GM18861 (cell line): Measurements from ENCODE around the gene ARHGAP24.
A peak's percentile ranks its signal among the peaks of the same experiment; 100 is the strongest.

ENCODE experiments used
- ATAC-seq: cut with Tn5 transposase; IDR thresholded peaks from one replicate; pipeline ENCODE4 v1.9.1; 2021; ENCODE audit not compliant: unreplicated experiment

The ARHGAP24 gene

DNA sequence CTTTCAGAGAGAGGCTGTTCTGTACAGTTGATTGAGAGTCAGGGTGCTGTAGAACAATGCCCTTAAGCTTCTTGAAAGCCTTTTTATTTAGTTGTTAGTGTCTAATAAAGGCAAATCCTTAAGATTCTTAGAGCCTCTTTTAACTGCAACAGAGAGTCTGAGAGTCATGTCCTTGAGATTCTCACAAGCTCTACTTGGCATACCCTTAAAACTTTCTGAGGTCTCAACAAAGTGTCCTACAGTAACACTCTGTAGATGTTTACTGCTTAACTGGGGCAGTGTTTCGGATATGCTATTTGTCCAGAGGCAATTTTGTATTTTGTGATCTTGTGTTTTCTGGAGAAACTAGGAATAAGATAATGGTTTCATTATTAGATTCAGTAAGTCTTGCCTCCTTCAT is 209.7 kb downstream of the ARHGAP24 start:
- ATAC-seq: no peak

DNA sequence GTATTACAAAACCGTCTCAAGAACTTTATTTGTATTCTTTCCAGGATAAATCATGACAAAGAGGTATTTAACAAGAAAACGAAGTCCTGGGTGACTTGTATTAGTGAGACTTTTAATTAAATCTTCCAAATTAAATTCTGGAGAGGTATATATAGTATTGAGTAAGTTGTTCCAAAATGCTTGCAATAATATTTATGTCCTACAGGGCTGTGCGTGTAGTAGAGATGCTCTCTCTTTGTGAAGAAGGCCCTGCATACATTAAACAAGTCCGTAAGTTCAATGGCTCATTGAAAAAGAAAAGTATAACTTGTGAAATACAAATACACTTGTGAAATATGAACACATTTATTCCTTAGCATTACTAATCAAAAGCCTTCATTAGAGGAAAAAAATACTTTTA is 211.4 kb downstream of the ARHGAP24 start:
- no peak for ATAC-seq

DNA sequence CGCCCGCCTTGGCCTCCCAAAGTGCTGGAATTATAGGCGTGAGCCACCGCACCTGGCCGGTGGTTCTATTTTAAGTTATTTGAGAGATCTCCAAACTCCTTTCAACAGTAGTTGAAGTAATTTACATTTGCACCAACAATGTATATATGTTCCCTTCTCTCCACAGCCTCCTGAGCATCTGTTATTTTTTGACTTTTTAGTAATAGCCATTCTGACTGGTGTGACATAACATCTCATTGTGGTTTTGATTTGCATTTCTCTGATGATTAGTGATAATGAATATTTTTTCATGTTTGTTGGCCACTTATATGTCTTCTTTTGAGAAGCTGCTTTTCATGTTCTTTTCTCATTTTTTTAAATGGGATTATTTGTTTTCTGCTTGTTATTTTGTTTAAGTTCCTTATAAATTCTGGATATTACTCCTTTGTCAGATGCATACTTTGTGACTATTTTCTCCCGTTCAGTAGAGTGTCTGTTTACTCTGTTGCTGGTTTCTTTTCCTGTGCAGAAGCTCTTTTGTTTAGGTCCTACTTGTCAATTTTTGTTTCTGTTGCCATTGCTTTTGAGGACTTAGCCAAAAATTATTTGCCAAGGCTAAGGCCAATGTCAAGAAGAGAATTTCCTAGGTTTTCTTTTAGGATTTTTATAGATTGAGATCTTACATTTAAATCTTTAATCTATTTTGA is 213.2 kb downstream of the ARHGAP24 start:
- no peak for ATAC-seq

DNA sequence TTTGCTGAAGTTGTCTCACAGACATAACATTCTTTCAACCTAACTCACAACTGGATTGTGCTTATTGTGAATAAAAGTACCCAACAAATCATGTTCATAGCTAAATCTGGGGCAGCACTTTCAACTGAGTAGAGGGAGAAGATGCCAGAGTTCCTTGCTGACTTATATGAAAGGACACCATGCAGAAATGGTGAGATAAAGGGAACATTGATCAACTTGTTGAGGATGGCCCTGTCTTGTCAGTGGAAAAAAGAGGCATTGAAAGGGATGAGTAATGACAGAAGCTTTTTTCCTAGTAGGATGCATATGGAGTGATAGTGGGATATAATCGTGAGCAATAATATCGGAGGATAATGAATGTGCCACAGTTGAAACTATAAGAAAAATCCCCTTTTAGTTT is 221.7 kb downstream of the ARHGAP24 start:
- ATAC-seq: no peak

DNA sequence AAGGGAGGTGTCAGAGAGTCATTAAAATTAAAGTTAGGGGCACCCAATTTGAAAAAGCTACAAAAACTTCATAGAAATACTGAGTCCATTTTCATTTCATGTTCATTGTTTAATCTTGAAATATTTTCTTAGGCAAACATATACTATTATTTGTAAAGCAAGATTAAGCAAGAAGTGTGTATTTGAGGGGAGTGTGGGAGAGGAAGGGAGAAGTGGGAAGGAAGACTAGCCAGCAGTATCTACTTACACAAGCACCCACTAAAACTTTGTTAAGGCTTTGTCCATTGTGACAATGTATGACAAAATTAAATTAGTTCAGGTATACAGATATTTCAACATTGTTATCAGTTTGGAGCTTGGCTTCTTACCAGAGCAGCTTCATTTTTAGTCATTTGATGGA is 222.9 kb downstream of the ARHGAP24 start:
- no peak for ATAC-seq

DNA sequence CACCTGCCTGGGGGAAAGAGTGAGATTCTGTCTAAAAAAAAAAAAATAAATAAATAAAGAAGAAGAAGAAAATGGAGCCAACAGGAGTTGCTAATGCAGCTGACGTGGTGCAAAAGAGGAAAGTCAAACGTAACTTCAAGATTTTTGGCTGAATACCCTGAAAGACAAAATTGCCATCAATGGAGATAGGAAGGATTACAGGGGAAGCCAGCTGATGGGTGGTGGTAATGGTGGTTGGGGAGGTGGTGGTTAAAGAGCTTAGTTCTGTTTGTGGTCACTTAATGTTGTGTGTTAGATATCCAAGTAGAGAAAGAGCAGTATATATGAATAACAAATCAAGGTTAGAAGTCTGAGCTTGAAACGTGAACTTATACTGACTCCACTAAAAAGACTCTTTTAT is 225.4 kb downstream of the ARHGAP24 start:
- no peak for ATAC-seq

DNA sequence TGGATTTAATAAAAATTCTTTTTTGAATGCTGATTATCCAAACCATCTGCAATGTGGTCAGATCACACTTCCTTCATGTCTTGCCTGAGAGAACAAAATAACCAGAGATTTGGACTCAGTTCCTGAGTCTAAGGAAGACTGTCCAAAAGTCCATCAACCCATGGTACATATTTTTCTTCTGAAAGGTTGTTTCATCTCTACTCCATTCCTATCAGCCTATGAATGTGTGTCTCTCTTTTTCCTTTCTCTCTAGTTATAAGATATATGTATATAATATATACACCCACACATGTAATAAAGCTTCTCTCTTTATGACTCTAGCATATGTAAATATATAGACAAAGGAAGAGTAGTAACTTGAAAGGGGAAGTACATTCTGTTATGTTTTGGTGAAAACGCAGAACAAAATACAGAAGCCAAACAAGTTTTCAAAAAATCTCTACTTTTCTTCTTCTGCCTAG is 226.9 kb downstream of the ARHGAP24 start:
- ATAC-seq: peak; percentile 98

DNA sequence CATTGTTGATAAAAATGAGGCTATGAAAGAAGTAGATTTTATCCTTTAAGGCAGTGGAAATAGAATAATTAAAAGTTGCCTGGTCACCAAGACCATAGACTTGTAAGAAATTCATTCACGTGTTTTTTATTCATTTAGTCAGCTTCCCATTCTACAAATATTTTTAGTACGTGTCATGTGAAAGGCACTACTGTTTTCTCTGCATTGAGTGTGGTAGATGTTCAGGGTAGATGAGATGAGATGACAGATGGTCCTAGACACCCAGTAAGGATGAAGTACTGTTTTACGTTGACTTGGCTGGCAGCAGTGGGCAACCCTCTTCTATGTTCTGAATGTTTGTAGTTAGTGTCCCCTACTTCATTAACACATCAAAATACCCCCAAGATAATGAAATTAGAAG is 228.1 kb downstream of the ARHGAP24 start:
- ATAC-seq: no peak

DNA sequence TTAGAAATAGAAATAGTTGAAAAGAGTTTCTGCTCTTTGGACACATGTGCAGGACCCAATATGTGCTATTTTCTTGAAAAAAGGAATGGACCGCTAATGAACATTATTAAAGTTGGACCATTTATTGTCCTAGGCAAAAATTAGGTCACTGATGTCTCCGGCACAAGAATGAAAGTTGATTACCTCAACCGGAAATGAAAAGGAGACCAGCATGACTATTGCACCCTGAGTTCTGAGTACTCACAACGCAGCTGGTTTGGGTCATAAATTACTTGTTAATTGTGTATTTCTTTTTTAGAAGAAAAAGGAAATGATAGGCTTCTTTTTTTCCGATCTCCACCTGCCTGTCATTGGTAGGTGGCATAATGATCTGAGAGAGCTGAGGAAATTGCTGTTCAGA is 232.7 kb downstream of the ARHGAP24 start:
- ATAC-seq: peak; percentile 81

DNA sequence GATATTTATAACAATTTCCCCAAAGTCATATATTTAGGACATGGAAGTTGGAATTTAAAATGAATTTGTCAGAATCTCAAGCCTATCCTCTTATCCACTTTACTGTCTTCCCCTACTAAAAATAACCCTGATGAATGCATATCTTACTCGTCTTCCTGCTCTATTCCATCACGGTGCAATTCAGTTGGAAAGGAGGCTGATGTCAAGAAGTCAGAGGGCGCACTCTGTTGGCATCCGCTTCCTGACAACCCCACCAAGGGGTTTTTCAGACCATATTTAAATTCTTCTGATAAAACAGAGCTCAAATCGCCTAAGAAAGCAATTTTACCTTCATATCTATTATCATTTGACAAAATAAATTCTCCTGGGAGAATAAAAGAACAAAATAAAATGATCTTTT is 233.5 kb downstream of the ARHGAP24 start:
- no peak for ATAC-seq

DNA sequence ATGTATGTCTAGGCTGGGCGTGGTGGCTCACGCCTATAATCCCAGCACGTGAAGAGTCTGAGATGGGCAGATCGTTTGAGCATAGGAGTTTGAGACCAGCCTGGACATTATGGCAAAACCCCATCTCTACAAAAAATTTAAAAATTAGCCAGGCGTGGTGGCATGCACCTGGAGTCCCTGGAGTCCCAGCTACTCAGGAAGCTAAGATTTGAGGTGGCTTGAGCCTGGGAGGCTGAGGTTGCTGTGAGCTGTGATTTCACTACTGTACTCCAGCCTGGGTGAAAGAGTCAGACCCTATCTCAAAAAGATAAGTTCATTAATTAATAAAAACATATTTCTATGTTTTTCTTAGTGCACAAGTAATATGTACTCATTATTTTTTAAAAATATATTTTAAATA is 238.1 kb downstream of the ARHGAP24 start:
- ATAC-seq: no peak

DNA sequence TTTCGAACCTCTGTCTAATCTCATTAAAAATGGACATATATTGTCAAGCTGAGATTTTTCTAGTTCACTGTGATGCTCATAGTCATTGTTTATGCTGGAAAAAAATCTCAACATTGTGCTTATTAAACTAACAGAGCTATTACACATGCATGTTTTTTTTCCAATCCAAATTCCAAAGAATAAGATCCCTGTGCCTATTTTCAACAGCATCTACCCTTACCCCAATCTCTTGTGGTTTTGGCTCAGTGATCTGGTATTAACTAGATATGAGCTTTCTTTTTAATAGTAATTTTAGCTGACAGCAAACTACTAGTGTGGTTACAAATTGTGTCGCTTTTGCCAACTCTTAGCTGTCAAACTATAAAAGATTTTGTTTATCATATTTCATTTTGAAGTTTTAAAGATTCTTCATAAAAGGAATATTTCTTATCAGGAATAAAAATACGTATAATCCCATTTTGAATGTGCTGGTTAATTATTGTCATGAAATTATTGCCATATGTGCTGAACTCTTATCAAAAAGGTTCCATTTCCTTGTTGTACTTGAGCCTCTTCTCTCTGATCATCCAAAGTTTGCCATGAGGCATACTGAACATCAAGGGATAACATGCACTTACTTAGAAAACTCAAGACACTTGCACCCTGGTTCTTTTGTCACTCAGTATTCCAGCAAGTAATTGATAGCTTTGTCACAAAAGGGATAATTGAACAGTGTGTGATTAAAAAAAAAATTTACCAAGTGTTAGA is 241.2 kb downstream of the ARHGAP24 start:
- no peak for ATAC-seq

DNA sequence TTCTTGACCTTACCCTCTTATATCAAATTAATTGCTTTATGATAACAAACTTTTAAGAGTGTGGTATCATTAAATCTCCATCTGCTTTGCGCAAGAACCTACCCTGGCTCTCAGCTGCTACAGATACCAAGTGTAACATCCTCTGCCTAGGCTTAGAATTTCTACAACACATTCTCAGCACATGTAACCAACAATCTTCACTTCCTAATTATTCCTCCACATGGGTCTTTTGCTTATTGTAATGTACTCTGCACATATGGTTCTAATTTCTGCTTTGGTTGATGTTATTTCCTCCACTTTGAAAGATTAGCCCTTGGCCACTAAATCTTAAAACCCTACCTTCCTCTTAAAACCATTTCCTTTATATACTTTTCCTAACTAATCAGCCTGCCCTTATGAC is 242.4 kb downstream of the ARHGAP24 start:
- ATAC-seq: no peak

DNA sequence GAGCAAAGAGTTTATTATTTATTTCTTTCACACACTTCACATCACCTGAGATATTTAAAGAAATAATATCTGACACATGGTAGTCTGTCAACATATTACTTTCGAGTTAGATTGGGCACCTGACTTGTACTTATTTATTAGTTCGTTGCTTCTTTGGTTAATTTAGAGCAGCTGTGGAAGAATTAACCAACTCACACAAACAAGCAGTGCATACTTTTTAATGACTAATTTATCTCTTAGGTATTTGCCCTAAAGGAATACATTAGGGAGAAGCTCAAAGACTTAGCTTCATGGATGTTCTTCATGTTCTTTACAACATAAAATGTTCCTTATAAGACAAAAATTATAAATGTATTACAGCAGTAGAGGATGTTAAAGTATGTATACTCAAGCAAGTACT is 242.9 kb downstream of the ARHGAP24 start:
- ATAC-seq: no peak

DNA sequence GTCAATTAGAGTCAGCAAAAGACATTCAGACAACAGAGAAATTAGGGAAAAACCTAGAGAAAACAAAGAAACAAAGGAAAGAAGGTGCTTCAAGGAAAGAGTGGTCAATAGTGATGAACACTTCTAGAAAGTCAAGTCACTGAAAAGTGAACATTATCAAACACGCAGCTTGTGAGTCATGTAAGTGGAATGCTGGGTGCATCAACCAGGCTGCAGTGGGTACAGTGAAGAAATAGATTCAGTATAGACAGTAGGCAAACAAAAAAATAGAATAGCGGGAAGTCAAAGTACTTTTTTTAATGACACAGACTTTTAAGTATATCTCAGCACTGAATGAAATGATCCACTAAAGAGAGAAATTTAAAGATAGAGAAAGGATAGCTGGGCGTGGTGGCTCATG is 245.8 kb downstream of the ARHGAP24 start:
- ATAC-seq: no peak

DNA sequence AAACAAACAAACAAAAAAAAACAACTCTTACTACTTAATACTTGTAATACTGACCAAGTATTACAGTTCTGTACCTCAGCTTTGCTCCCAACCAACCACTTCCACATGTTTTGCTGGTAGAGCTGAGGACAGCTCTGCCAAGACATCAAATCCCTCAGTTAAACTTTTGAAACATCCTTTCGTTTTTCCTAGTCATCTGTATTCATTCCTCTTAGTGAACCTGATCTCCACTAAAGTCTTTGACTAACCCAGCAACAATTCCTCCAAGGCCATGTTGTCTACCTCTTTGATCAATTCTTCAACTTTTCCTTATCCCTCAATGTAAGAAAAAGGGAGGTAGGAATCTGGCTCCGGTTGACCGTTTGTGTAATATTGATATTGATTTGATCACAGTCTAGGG is 247.5 kb downstream of the ARHGAP24 start:
- ATAC-seq: no peak

DNA sequence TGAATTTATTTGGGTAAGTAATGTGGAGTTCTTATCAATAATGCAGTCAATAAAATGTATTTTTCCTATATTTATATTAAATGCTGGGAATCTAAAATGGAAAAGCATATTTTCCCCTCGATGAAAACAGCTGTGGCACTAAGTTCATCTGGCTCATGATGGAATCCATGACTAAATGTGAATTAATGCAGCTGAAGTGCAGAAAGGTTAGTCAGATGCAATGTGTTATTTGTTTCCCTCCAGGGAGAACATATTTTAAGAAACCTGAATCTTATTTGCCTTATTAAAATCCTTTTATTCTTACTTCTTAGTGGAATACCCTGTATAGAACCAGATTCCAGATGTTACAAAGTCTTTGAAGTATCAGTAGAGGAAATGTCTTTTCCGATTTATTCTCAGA is 247.9 kb downstream of the ARHGAP24 start:
- no peak for ATAC-seq

DNA sequence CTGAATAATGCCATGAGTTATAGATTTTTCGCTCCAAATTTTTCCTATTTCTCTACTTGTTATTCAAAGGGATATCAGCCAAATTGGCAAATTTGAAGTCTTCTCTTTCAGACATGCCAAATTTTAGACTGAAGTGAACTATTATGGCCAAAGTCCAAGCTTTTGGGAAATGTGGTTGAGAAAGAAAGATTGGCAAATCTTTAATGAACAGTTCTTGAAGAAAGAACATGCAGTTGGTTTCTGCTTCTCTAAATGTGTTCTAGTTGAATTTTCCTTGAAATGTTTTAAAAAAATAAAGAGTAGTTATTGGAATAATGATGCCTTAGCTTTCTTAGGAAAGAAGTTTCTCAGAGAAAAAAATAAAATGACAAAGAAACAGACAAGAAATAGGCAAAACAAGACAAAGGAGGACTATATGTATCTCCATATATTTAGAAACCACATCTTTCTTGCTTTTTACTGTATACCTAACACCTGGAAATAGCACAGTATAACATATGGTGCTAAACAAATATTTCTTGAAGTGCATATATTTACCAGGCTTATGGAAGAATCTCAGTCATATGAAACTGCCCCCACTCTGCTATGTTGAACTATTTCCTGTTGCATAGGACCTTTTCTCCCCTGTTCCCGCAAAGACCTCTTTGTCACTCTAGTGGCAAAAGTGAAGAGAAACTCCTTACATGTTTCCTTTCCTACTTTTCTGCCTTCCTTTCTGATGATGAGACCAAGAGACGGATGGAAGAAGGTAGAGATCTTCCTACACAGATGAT is 250.0 kb downstream of the ARHGAP24 start:
- ATAC-seq: peak; percentile 29

DNA sequence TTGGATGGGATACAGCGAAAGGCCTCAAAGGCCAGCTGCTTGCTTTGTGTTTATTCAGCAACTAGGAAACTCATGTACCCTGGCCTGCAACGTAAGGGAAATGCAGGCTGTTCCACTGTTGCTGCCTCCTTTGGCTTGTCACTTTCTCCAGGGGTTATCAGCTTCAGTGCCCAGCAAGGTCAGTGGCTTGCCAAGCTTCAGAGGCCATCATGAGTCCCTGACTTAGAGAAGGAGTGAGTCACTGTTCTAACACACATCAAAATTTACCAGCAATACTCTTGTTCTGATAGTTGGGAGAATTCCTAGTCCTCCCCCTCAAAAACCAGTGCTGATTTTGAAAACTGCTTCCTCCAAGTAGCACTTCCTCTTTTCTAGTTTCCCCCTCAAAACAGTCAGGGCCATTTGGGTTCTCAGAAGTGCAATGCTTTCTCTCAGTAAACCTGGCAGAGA is 250.8 kb downstream of the ARHGAP24 start:
- peak; percentile 77 for ATAC-seq

DNA sequence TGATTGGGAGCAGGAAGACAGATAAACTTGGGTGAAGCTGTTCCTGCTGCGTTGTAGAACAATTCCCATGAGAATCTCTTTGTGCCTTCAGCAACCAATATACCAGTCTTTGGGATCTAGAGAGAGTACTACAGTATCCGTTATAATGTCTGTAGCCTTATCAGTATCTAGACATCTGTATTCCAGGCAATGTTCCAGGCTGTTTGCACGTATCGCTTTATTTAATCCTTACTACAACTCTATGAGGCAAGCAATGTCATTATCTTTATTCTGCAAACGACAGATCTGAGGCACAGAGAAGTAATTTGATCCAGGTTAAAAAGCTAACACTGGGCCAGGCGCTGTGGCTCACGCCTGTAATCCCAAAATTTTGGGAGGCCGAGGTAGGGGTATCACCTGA is 251.6 kb downstream of the ARHGAP24 start:
- ATAC-seq: no peak

DNA sequence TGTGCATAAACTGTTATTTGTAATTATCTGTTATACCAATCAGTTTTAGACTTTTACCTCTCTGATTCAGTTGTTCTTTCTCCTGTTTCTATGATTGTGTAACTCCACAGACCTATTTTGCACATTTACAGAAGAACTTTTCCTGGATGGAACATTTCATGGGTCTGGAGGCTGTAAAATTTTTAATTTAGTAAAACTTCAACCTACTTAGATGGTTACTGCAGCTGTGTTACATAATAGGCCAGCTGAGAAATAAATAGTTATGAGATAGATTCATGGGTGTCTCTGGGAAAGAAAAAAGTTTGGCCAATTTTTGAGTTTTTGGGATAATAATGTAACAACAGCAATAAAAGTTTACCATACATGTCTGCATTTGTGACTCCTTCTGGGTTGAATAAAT is 253.5 kb downstream of the ARHGAP24 start:
- no peak for ATAC-seq

DNA sequence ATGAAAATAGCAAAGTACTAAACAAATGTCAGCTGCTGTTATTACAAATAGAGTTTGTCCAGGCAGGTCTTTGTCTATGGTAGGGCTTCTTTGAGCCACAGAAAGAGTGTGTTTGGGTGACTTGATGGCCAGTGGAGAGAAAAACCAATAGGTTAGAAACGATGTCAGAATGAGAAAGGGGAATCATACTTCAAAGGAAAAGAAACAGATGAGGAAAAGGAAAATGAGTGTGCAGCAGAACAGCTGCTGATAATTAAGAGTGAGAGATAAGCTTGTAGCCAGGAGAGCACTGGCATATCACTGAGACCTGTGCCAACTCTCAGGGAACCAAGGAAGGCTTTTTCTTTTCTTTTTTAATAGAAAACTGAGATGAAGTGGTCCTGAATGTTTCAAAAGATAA is 257.2 kb downstream of the ARHGAP24 start:
- no peak for ATAC-seq
